Stomach (tissue), 9 donors: ENCODE measurements around the gene SMYD3. TPM values are rescaled to one million over a fixed set of nuclear protein-coding genes. Genes with fewer than 3 reads are reported as not detected.

Source experiments
- DNase-seq, 2 donors: peaks; one replicate each; pipeline versions ENCODE4 v3.0.0 to v3.0.0-alpha.2; 2013 to 2019
- H3K27ac ChIP-seq, 5 donors: fragments of 200-600 bp in 4 of 5; sonication (generic) in 4 of 5; one replicate each; pipeline ENCODE4 v1.5.1; 2013 to 2019; ENCODE audit warnings: mild to moderate bottlenecking in 1 of 5, moderate library complexity in 1 of 5
- H3K27me3 ChIP-seq, 3 donors: fragments of 200-600 bp; sonication (generic); one replicate each; pipeline ENCODE4 v1.5.1; 2017 to 2019; ENCODE audit warnings: mixed run types in 1 of 3
- H3K36me3 ChIP-seq, 4 donors: fragments of 200-600 bp; sonication (generic); 1 replicate in 3 of 4; 2 replicates in 1 of 4; pipeline ENCODE4 v1.5.1; 2016 to 2019
- H3K4me1 ChIP-seq, 4 donors: fragments of 200-600 bp; sonication (generic); one replicate each; pipeline ENCODE4 v1.5.1; 2016 to 2019
- H3K4me3 ChIP-seq, 4 donors: fragments of 200-600 bp; sonication (generic) in 3 of 4; one replicate each; pipeline ENCODE4 v1.5.1; 2016 to 2019; ENCODE audit warnings: mild to moderate bottlenecking in 1 of 4
- H3K9me3 ChIP-seq, 4 donors: fragments of 200-600 bp; sonication (generic); one replicate each; pipeline ENCODE4 v1.5.1; 2016 to 2019
- CTCF ChIP-seq, 7 experiments: fragments of 450-650 bp in 4 of 7; fragments of 200-600 bp in 3 of 7; sonication (generic) in 3 of 7; IDR thresholded peaks; one replicate each; pipeline ENCODE4 v1.5.1; 2016 to 2019; ENCODE audit warnings: antibody characterized with exemption in 7 of 7, control low read depth in 2 of 7, mild to moderate bottlenecking in 1 of 7
- EP300 ChIP-seq: sonication (generic); formaldehyde crosslinking; IDR thresholded peaks from one replicate; pipeline ENCODE4 v1.6.1; 2017; ENCODE audit warnings: antibody characterized with exemption
- POLR2A ChIP-seq, 4 donors: fragments of 450-650 bp; IDR thresholded peaks; one replicate each; pipeline ENCODE4 v1.6.1; 2016; ENCODE audit warnings: antibody characterized with exemption in 4 of 4, control low read depth in 2 of 4, mild to moderate bottlenecking in 1 of 4, moderate library complexity in 1 of 4
- POLR2AphosphoS5 ChIP-seq, 3 donors: sonication (generic); formaldehyde crosslinking; IDR thresholded peaks; one replicate each; pipeline ENCODE4 v1.6.1; 2016; ENCODE audit warnings: antibody characterized with exemption in 3 of 3
- WGBS, 5 donors: extraction: QIAGEN DNeasy Blood & Tissue Kit in 3 of 5; methylation state at CpG; one replicate each; pipeline versions ENCODE4 v1.1.5 to v1.1.7; 2013 to 2018; 5-methylcytosine and 5-hydroxymethylcytosine counted together
- intact Hi-C: fragments of 100-400 bp; cut with DNase I; formaldehyde crosslinking; loops from one replicate; pipeline ENCODE4 v1.15.1; 2023; ENCODE audit warnings: low total_unique reads
- polyA plus RNA-seq, 3 donors: library from polyadenylated mRNA; stranded (reverse); fragments of 200-250 nt; gene quantifications; one replicate each; pipeline ENCODE4 v1.2.3, GENCODE V29; 2013
- total RNA-seq, 5 donors: library from RNA; depleted of rRNA; stranded (reverse); fragments of >200 nt; gene quantifications; one replicate each; pipeline versions ENCODE4 v1.1.0 to v1.2.3, GENCODE V29; 2014 to 2016
- donor health status: healthy with polysubstance abuse.
- donor health status: Bipolar disorder and iron deficiency.
- donor health status: healthy.

Gene SMYD3
- total and polyA plus RNA-seq, 8 donors = 6.4 to 196 (median 27.8) TPM

- peaks cover 0 to 9% (median 3%) of the 10 kb centered on the region in 4 donors for H3K4me1 ChIP-seq
- no peaks in the 10 kb centered on the region for H3K27me3 ChIP-seq
- WGBS, 5 donors = 83 to 97% (median 86%) methylated on average over 3 of the region's 3 CpGs
- TF ChIP-seq CTCF (IDR thresholded peaks at IDR 0.05) = no peak
- TF ChIP-seq POLR2AphosphoS5 (IDR thresholded peaks at IDR 0.05) = no peak
- TF ChIP-seq EP300 = no peak
- TF ChIP-seq POLR2A (IDR thresholded peaks at IDR 0.05) = no peak
- intact Hi-C loops = loop anchor here (10.0 kb wide), 1 partner anchor 967 kb away; the partner anchor contains the start of gene KIF26B
- no peaks in the 10 kb centered on the region for H3K9me3 ChIP-seq
- H3K36me3 ChIP-seq = no peaks in the 10 kb centered on the region
- no peak overlapping the region for H3K4me3 ChIP-seq
- H3K27ac ChIP-seq = no peak overlapping the region
- DNase-seq = no peak
Observed at GRCh38 chr1:246122071-246122470, 385.0 kb downstream of the SMYD3 start.

- H3K9me3 ChIP-seq = no peaks in the 10 kb centered on the region
- no peaks in the 10 kb centered on the region for H3K36me3 ChIP-seq
- H3K4me3 ChIP-seq = no peak overlapping the region
- no peak overlapping the region for H3K27ac ChIP-seq
- intact Hi-C loops = loop anchor here (10.0 kb wide), 1 partner anchor 967 kb away; the partner anchor contains the start of gene KIF26B
- no peaks in the 10 kb centered on the region for H3K27me3 ChIP-seq
- peaks cover 0 to 14% (median 6%) of the 10 kb centered on the region in 4 donors for H3K4me1 ChIP-seq
- no peak for DNase-seq
- 88 to 93% (median 89%) methylated on average over 4 of the region's 4 CpGs for WGBS, 5 donors
- TF ChIP-seq POLR2AphosphoS5 (IDR thresholded peaks at IDR 0.05) (no peak), POLR2A (IDR thresholded peaks at IDR 0.05) (no peak)
Observed at GRCh38 chr1:246121533-246121932, 385.5 kb downstream of the SMYD3 start.

- peak; percentile 31 to 86 for DNase-seq
- Histone ChIP-seq H3K36me3 (no peaks in the 10 kb centered on the region), H3K9me3 (no peaks in the 10 kb centered on the region), H3K27me3 (no peaks in the 10 kb centered on the region), H3K4me1 (peaks cover 0 to 18% (median 8%) of the 10 kb centered on the region in 4 donors), H3K4me3 (no peak overlapping the region), H3K27ac (no peak overlapping the region)
- intact Hi-C loops = no loop called here
- 21 to 38% (median 27%) methylated on average over 10 of the region's 10 CpGs for WGBS, 5 donors
- TF ChIP-seq CTCF (IDR thresholded peaks at IDR 0.05) (peak in 4 of 7 experiments; percentile 26 to 41 (median 36)), POLR2AphosphoS5 (IDR thresholded peaks at IDR 0.05) (peak in 1 of 3 donors; percentile 30), EP300 (no peak), POLR2A (IDR thresholded peaks at IDR 0.05) (no peak)
Observed at GRCh38 chr1:246117066-246117791, 389.9 kb downstream of the SMYD3 start.

- no peak overlapping the region for H3K27ac ChIP-seq
- no peaks in the 10 kb centered on the region for H3K9me3 ChIP-seq
- H3K4me1 ChIP-seq = peaks cover 0 to 22% (median 13%) of the 10 kb centered on the region in 4 donors
- no peaks in the 10 kb centered on the region for H3K36me3 ChIP-seq
- no peak for DNase-seq
- H3K4me3 ChIP-seq = no peak overlapping the region
- 75 to 94% (median 82%) methylated on average over 9 of the region's 9 CpGs for WGBS, 5 donors
- intact Hi-C loops = no loop called here
- no peaks in the 10 kb centered on the region for H3K27me3 ChIP-seq
- TF ChIP-seq CTCF (IDR thresholded peaks at IDR 0.05) (no peak), POLR2AphosphoS5 (IDR thresholded peaks at IDR 0.05) (no peak)
Observed at GRCh38 chr1:246114369-246114768, 392.7 kb downstream of the SMYD3 start.

GRCh38 chr1:246113555-246114095, 393.5 kb downstream of the SMYD3 start:
- Histone ChIP-seq H3K27me3 (no peaks in the 10 kb centered on the region), H3K9me3 (no peaks in the 10 kb centered on the region), H3K27ac (no peak overlapping the region), H3K4me1 (peaks cover 0 to 29% (median 16%) of the 10 kb centered on the region in 4 donors), H3K4me3 (no peak overlapping the region), H3K36me3 (no peaks in the 10 kb centered on the region)
- peak in 1 of 2 donors; percentile 28 for DNase-seq
- intact Hi-C loops = no loop called here
- no peak for TF ChIP-seq CTCF (IDR thresholded peaks at IDR 0.05)
- no peak for TF ChIP-seq POLR2A (IDR thresholded peaks at IDR 0.05)
- TF ChIP-seq EP300 = no peak
- no peak for TF ChIP-seq POLR2AphosphoS5 (IDR thresholded peaks at IDR 0.05)
- WGBS, 5 donors = 65 to 72% (median 66%) methylated on average over 8 of the region's 8 CpGs
